ENCODE measurements around the gene MYLK.
"Not testable (repeated sequence)": the region's sequence is repeated elsewhere in the genome, so short reads cannot be mapped to it uniquely, and the experiment has no call there.

MYLK gene, protein sequence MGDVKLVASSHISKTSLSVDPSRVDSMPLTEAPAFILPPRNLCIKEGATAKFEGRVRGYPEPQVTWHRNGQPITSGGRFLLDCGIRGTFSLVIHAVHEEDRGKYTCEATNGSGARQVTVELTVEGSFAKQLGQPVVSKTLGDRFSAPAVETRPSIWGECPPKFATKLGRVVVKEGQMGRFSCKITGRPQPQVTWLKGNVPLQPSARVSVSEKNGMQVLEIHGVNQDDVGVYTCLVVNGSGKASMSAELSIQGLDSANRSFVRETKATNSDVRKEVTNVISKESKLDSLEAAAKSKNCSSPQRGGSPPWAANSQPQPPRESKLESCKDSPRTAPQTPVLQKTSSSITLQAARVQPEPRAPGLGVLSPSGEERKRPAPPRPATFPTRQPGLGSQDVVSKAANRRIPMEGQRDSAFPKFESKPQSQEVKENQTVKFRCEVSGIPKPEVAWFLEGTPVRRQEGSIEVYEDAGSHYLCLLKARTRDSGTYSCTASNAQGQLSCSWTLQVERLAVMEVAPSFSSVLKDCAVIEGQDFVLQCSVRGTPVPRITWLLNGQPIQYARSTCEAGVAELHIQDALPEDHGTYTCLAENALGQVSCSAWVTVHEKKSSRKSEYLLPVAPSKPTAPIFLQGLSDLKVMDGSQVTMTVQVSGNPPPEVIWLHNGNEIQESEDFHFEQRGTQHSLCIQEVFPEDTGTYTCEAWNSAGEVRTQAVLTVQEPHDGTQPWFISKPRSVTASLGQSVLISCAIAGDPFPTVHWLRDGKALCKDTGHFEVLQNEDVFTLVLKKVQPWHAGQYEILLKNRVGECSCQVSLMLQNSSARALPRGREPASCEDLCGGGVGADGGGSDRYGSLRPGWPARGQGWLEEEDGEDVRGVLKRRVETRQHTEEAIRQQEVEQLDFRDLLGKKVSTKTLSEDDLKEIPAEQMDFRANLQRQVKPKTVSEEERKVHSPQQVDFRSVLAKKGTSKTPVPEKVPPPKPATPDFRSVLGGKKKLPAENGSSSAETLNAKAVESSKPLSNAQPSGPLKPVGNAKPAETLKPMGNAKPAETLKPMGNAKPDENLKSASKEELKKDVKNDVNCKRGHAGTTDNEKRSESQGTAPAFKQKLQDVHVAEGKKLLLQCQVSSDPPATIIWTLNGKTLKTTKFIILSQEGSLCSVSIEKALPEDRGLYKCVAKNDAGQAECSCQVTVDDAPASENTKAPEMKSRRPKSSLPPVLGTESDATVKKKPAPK (N-terminal part only)

GRCh38 chr3:123884203-123884831 is at the start of gene MYLK:
MYLK (minus strand) TSS chr3:123884332; CDS start chr3:123793841, 90,491 bp downstream.
- peak; percentile 45 for DNase-seq

- no peak for DNase-seq
Observed at GRCh38 chr3:123930445-123930844, 46.3 kb upstream of the MYLK start.

DNA sequence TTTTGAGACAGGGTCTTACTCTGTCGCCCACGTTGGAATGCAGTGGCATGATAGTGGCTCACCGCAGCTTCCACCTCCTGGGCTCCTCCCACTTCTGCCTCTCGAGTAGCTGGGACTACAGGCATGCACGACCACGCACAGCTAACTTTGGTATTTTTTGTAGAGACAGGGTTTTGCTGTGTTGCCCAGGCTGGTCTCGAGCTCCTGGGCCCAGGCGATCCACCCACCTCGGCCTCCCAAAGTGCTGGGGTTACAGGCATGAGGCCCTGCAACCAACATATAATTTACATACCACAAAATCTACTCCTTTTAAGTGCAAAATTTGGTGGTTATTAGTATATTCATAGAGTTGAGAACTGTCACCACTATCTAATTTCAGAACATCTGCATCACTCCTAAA is 45.2 kb upstream of the MYLK start:
- no peak for DNase-seq

GRCh38 chr3:123926396-123926795 is 42.3 kb upstream of the MYLK start:
- DNase-seq = no peak

DNA sequence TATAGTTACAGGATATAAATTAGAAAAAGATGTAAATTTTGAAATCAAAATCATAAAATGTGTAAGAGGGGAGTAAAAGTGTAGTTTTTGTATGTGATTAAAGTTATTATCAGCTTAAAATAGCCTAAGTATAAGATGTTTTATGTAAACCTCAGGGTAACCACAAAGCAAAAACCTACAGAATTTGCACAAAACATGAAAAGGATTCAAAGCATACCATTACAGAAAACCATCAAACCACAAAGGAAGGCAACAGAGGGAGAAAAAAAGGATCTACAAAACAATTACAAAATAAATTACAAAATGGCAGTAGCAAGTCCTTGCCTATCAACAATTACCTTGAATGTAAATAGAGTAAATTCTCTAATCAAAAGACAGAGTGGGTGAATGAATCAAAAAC is 36.7 kb upstream of the MYLK start:
- no peak for DNase-seq

DNA sequence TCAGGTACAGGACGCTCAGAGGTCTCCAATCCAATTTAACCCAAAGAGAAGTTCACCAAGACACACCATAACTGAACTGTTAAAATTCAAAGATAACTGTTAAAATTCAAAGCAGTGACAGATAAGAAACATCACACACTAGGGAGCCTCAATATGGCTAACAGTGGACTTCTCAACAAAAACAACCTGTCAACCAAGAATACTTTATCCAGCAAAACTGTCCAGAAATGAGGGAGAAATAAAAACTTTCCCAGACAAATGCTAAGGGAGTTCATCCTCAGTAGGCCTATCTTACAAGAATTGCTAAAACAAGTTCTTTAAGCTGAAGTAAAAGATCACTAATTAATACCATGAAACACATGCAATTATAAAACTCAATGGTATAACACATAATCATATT is 36.3 kb upstream of the MYLK start:
- DNase-seq = no peak

GRCh38 chr3:123919353-123919752 is 35.2 kb upstream of the MYLK start:
- DNase-seq = no peak

- no peak for DNase-seq
Observed at GRCh38 chr3:123914829-123915228, 30.7 kb upstream of the MYLK start.

GRCh38 chr3:123909785-123910184 is 25.7 kb upstream of the MYLK start:
- no peak for DNase-seq

DNA sequence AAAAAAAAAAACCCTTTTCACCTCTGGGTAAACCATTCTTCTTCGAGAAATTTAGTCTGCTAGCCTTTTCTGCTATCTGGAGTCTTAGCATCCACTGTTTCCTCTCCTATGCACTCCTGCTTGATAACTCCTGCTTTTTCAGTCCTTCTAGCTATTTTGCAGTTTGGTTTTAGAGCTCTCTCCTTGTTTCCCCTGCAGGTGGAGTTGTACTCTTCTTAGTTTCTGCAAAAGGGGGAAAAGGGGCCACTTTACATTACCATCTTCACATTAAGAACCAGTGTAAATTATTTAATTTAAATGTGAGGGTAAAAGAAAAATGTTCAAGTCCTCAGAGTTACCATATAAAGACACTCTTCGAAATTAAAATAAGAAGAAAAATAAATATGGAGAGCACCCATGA is 23.6 kb upstream of the MYLK start:
- no peak for DNase-seq

GRCh38 chr3:123899300-123899865 is 15.3 kb upstream of the MYLK start:
- DNase-seq = no peak

GRCh38 chr3:123893012-123893411 is 8.9 kb upstream of the MYLK start:
- DNase-seq = no peak

DNA sequence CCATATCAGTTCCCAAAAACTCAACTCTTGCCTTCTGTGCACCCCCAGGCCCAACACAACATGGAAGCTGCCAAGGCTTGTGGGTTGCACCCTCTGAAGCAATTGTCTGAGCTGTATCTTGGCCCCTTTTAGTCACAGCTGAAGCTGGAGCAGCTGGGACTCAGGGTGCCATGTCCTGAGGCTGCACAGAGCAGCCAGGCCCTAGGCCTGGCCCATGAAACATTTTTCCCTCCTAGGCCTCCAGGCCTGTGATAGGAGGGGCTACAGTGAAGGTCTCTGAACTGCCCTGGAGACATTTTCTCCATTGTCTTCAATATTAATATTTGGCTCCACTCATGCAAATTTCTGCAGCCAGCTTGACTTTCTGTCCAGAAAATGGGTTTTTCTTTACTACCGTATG is 8.1 kb upstream of the MYLK start:
- DNase-seq = no peak

GRCh38 chr3:123890991-123891390 is 6.9 kb upstream of the MYLK start:
- DNase-seq = not testable (repeated sequence)

GRCh38 chr3:123890162-123890561 is 6.0 kb upstream of the MYLK start:
- not testable (repeated sequence) for DNase-seq

- no peak for DNase-seq
Observed at GRCh38 chr3:123884993-123885392, 861 bp upstream of the MYLK start.

GRCh38 chr3:123883701-123884202 is 380 bp downstream of the MYLK start:
- no peak for DNase-seq

DNA sequence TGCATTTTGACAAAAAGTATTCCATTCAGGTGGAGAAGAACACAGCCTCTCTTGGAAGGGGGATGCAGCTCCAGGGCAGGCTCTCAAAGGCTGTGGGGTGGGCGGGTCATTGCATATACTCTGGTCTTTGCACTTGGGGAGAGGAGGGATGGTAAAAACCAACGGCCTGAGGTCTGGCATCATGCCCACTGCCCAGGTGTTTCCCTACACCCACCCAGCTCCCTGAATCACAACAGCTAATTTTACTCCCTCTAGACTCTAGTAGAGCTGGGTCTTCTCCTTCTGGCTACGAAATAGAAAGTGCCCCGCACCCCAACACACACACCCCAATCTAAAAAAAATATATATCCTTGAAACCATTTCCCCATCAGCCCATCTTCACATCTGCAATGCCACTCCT is 1.0 kb downstream of the MYLK start:
- no peak for DNase-seq

- DNase-seq = no peak
Observed at GRCh38 chr3:123881771-123882170, 2.4 kb downstream of the MYLK start.

DNA sequence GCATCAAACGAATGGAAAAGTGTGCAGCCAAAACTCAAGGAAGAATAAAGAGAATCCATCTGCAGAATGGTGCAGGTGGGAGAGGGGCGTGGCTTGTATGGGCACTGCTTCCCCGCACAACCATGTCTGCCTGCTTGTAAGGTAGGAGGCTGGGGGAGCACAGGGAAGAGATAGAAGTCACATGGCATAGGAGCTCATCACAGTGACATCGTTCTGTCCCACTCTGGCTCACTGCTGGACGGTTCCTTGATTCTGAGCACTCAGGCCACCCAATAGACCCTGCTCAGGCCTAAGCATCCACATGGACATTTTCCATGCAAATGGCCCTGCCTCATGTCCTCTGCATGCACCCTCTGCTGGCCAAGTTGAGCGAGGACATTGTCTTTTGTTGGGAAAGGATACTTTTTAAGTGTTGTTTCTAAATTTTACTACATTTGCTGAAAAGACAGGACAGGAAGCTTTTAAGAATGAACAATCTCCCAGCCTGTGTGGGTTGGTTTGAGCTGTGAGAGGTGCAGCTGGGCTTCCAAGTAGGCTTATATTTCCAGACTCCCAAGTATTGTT is 3.1 kb downstream of the MYLK start:
- DNase-seq = no peak

DNA sequence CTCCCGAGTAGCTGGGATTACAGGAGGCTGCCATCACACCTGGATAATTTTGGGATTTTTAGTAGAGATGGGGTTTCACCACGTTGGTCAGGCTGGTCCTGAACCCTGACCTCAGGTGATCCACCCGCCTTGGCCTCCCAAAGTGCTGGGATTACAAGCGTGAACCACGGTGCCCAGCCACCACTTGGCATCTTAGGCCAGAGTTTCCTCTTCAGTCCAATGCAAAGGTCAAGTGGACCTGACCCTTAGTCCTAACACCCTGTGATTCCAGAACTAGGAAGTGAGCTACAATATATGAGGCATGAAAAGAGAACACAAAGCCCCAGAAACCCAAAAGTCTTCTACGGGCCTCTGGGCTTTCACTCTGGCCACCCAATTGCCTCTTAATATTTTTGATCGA is 5.3 kb downstream of the MYLK start:
- no peak for DNase-seq

GRCh38 chr3:123877965-123878364 is 6.2 kb downstream of the MYLK start:
- no peak for DNase-seq

Data from SHP77 treated with DMSO at 0.1 percent for 48 hours (cell line).